Lower leg skin (tissue), 3 donors: ENCODE data around the gene FBXL13.

Source experiments
- CTCF ChIP-seq, 3 donors: fragments of 450-650 bp; IDR thresholded peaks; one replicate each; pipeline ENCODE4 v1.5.1; 2016; ENCODE audit warnings: antibody characterized with exemption in 3 of 3, mild to moderate bottlenecking in 3 of 3, moderate library complexity in 2 of 3
- POLR2A ChIP-seq, 2 donors: fragments of 450-650 bp; IDR thresholded peaks; one replicate each; pipeline ENCODE4 v1.6.1; 2016 to 2017; ENCODE audit warnings: antibody characterized with exemption in 2 of 2, mild to moderate bottlenecking in 1 of 2, moderate library complexity in 1 of 2

- TF ChIP-seq CTCF (IDR thresholded peaks at IDR 0.05) (no peak), POLR2A (IDR thresholded peaks at IDR 0.05) (no peak)
Observed at GRCh38 chr7:102991077-102991539, 83.5 kb downstream of the FBXL13 start.
